ENCODE measurements around the gene ERMAP.

GRCh38 chr1:42797414-42797813, 19.5 kb upstream of the ERMAP start:
- TF ChIP-seq CTCF (IDR thresholded peaks at IDR 0.05) (no peak), POLR2A (IDR thresholded peaks at IDR 0.05) (no peak)
